Epithelial cell of esophagus (primary cell): ENCODE measurements around the gene LIN54.

Source experiments
- DNase-seq: peaks from one replicate; pipeline ENCODE4 v3.0.0; 2010; ENCODE audit warnings: low read depth
- H3K4me3 ChIP-seq: 2 replicates; pipeline ENCODE4 v1.5.1; 2011; ENCODE audit warnings: mild to moderate bottlenecking, low read length, control low read depth
- CTCF ChIP-seq: IDR thresholded peaks from 2 replicates; pipeline ENCODE4 v1.5.1; 2011; ENCODE audit warnings: low read depth, mild to moderate bottlenecking, low read length, control low read depth, inconsistent platforms; ENCODE audit not compliant: insufficient read depth; ENCODE audit errors: missing control alignments

Gene LIN54

GRCh38 chr4:82900411-82901182 is 110.0 kb downstream of the LIN54 start, which contains the start of gene THAP9:
Gene THAP9, plus strand, starts transcription at chr4:82900735. Its CDS starts 68 bp downstream, at chr4:82900803.
- no peak for TF ChIP-seq CTCF
- peak within 1 kb of the TSS; percentile 89 for H3K4me3 ChIP-seq
- peak; percentile 100 for DNase-seq

GRCh38 chr4:82900066-82900410 is 110.6 kb downstream of the LIN54 start:
- DNase-seq = peak; percentile 47
- no peak for TF ChIP-seq CTCF
- H3K4me3 ChIP-seq = peak overlapping the region; percentile 89

- peak overlapping the region; percentile 89 for H3K4me3 ChIP-seq
- no peak for TF ChIP-seq CTCF
- DNase-seq = peak; percentile 9
Observed at GRCh38 chr4:82899374-82900065, 111.1 kb downstream of the LIN54 start.

GRCh38 chr4:82898322-82899243 is 112.0 kb downstream of the LIN54 start:
- peak; percentile 36 for TF ChIP-seq CTCF
- DNase-seq = peak; percentile 79
- H3K4me3 ChIP-seq = peak overlapping the region; percentile 89

- TF ChIP-seq CTCF = no peak
- no peak for DNase-seq
- no peak overlapping the region for H3K4me3 ChIP-seq
Observed at GRCh38 chr4:82896755-82897154, 113.9 kb downstream of the LIN54 start.

- TF ChIP-seq CTCF = no peak
- H3K4me3 ChIP-seq = no peak overlapping the region
- DNase-seq = no peak
Observed at GRCh38 chr4:82893942-82894341, 116.7 kb downstream of the LIN54 start.
